Measurements from ENCODE around the gene DNPEP.

The DNPEP gene

GRCh38 chr2:219344751-219345430, 42.8 kb downstream of the DNPEP start:
- H3K4me3 ChIP-seq (ENCODE audit: insufficient read depth, low read depth, low read length): no peak overlapping the region
- H3K4me1 ChIP-seq (ENCODE audit: control insufficient read depth, insufficient read depth, low read length): peaks cover 3% of the 10 kb centered on the region
- no peak overlapping the region for H3K27ac ChIP-seq (ENCODE audit: insufficient read depth, low read depth, low read length, poor library complexity, severe bottlenecking)
- peaks cover under 1% of the 10 kb centered on the region for H3K27me3 ChIP-seq (ENCODE audit: control insufficient read depth, insufficient read depth, low read length, poor library complexity, severe bottlenecking)
- H3K36me3 ChIP-seq (ENCODE audit: control insufficient read depth, insufficient read depth, low read length): no peaks in the 10 kb centered on the region
- 87 to 89% methylated on average over 6 of the region's 6 CpGs for WGBS, 2 experiments
- H3K9me3 ChIP-seq (ENCODE audit: control insufficient read depth, low read length): no peaks in the 10 kb centered on the region

- Histone ChIP-seq H3K4me1 (ENCODE audit: control insufficient read depth, insufficient read depth, low read length) (no peaks in the 10 kb centered on the region), H3K9me3 (ENCODE audit: control insufficient read depth, low read length) (no peaks in the 10 kb centered on the region), H3K27me3 (ENCODE audit: control insufficient read depth, insufficient read depth, low read length, poor library complexity, severe bottlenecking) (peaks cover 61% of the 10 kb centered on the region), H3K4me3 (ENCODE audit: insufficient read depth, low read depth, low read length) (no peak overlapping the region), H3K36me3 (ENCODE audit: control insufficient read depth, insufficient read depth, low read length) (no peaks in the 10 kb centered on the region), H3K27ac (ENCODE audit: insufficient read depth, low read depth, low read length, poor library complexity, severe bottlenecking) (no peak overlapping the region)
- 51 to 56% methylated on average over 5 of the region's 5 CpGs for WGBS, 2 experiments
Measured at GRCh38 chr2:219335373-219335786, 52.3 kb downstream of the DNPEP start.

GRCh38 chr2:219334076-219334475, 53.6 kb downstream of the DNPEP start:
- no peak overlapping the region for H3K4me3 ChIP-seq (ENCODE audit: insufficient read depth, low read depth, low read length)
- H3K27ac ChIP-seq (ENCODE audit: insufficient read depth, low read depth, low read length, poor library complexity, severe bottlenecking): no peak overlapping the region
- no peaks in the 10 kb centered on the region for H3K9me3 ChIP-seq (ENCODE audit: control insufficient read depth, low read length)
- H3K27me3 ChIP-seq (ENCODE audit: control insufficient read depth, insufficient read depth, low read length, poor library complexity, severe bottlenecking): peaks cover 64% of the 10 kb centered on the region
- H3K4me1 ChIP-seq (ENCODE audit: control insufficient read depth, insufficient read depth, low read length): no peaks in the 10 kb centered on the region
- no peaks in the 10 kb centered on the region for H3K36me3 ChIP-seq (ENCODE audit: control insufficient read depth, insufficient read depth, low read length)
- WGBS, 2 experiments: 84 to 100% methylated on average over 2 of the region's 2 CpGs

- H3K27me3 ChIP-seq (ENCODE audit: control insufficient read depth, insufficient read depth, low read length, poor library complexity, severe bottlenecking): peaks cover 68% of the 10 kb centered on the region
- H3K4me3 ChIP-seq (ENCODE audit: insufficient read depth, low read depth, low read length): no peak within 1 kb of the TSS
- no peak within 1 kb of the TSS for H3K27ac ChIP-seq (ENCODE audit: insufficient read depth, low read depth, low read length, poor library complexity, severe bottlenecking)
- H3K36me3 ChIP-seq (ENCODE audit: control insufficient read depth, insufficient read depth, low read length): no peaks in the 10 kb centered on the region
- H3K9me3 ChIP-seq (ENCODE audit: control insufficient read depth, low read length): no peaks in the 10 kb centered on the region
- H3K4me1 ChIP-seq (ENCODE audit: control insufficient read depth, insufficient read depth, low read length): peaks cover 3% of the 10 kb centered on the region
- WGBS, 2 experiments: 22 to 24% methylated on average over 24 of the region's 24 CpGs
Measured at GRCh38 chr2:219332542-219332941, 55.2 kb downstream of the DNPEP start, which contains the start of gene RESP18. Gene RESP18, minus strand, starts transcription at chr2:219332744.

GRCh38 chr2:219331560-219332213, 56.0 kb downstream of the DNPEP start:
- peaks cover 67% of the 10 kb centered on the region for H3K27me3 ChIP-seq (ENCODE audit: control insufficient read depth, insufficient read depth, low read length, poor library complexity, severe bottlenecking)
- peaks cover 4% of the 10 kb centered on the region for H3K4me1 ChIP-seq (ENCODE audit: control insufficient read depth, insufficient read depth, low read length)
- no peak overlapping the region for H3K27ac ChIP-seq (ENCODE audit: insufficient read depth, low read depth, low read length, poor library complexity, severe bottlenecking)
- WGBS, 2 experiments: 16 to 17% methylated on average over 39 of the region's 39 CpGs
- H3K36me3 ChIP-seq (ENCODE audit: control insufficient read depth, insufficient read depth, low read length): no peaks in the 10 kb centered on the region
- no peak overlapping the region for H3K4me3 ChIP-seq (ENCODE audit: insufficient read depth, low read depth, low read length)
- no peaks in the 10 kb centered on the region for H3K9me3 ChIP-seq (ENCODE audit: control insufficient read depth, low read length)

GRCh38 chr2:219327719-219328118, 60.0 kb downstream of the DNPEP start:
- Histone ChIP-seq H3K4me1 (ENCODE audit: control insufficient read depth, insufficient read depth, low read length) (peaks cover 4% of the 10 kb centered on the region), H3K4me3 (ENCODE audit: insufficient read depth, low read depth, low read length) (no peak overlapping the region), H3K36me3 (ENCODE audit: control insufficient read depth, insufficient read depth, low read length) (no peaks in the 10 kb centered on the region), H3K9me3 (ENCODE audit: control insufficient read depth, low read length) (no peaks in the 10 kb centered on the region), H3K27ac (ENCODE audit: insufficient read depth, low read depth, low read length, poor library complexity, severe bottlenecking) (no peak overlapping the region), H3K27me3 (ENCODE audit: control insufficient read depth, insufficient read depth, low read length, poor library complexity, severe bottlenecking) (peaks cover 56% of the 10 kb centered on the region)
- WGBS, 2 experiments: 64 to 70% methylated on average over 2 of the region's 2 CpGs

- Histone ChIP-seq H3K27me3 (ENCODE audit: control insufficient read depth, insufficient read depth, low read length, poor library complexity, severe bottlenecking) (peaks cover 37% of the 10 kb centered on the region), H3K4me1 (ENCODE audit: control insufficient read depth, insufficient read depth, low read length) (peaks cover 4% of the 10 kb centered on the region), H3K36me3 (ENCODE audit: control insufficient read depth, insufficient read depth, low read length) (no peaks in the 10 kb centered on the region), H3K4me3 (ENCODE audit: insufficient read depth, low read depth, low read length) (no peak overlapping the region), H3K9me3 (ENCODE audit: control insufficient read depth, low read length) (no peaks in the 10 kb centered on the region), H3K27ac (ENCODE audit: insufficient read depth, low read depth, low read length, poor library complexity, severe bottlenecking) (no peak overlapping the region)
- 87 to 88% methylated on average over 9 of the region's 9 CpGs for WGBS, 2 experiments
Measured at GRCh38 chr2:219325657-219326315, 61.9 kb downstream of the DNPEP start.

- Histone ChIP-seq H3K27ac (ENCODE audit: insufficient read depth, low read depth, low read length, poor library complexity, severe bottlenecking) (no peak overlapping the region), H3K4me3 (ENCODE audit: insufficient read depth, low read depth, low read length) (no peak overlapping the region), H3K36me3 (ENCODE audit: control insufficient read depth, insufficient read depth, low read length) (no peaks in the 10 kb centered on the region), H3K9me3 (ENCODE audit: control insufficient read depth, low read length) (no peaks in the 10 kb centered on the region), H3K27me3 (ENCODE audit: control insufficient read depth, insufficient read depth, low read length, poor library complexity, severe bottlenecking) (peaks cover 30% of the 10 kb centered on the region), H3K4me1 (ENCODE audit: control insufficient read depth, insufficient read depth, low read length) (peaks cover 4% of the 10 kb centered on the region)
- 85 to 92% methylated on average over 4 of the region's 4 CpGs for WGBS, 2 experiments
Measured at GRCh38 chr2:219325136-219325535, 62.6 kb downstream of the DNPEP start.

- Histone ChIP-seq H3K4me3 (ENCODE audit: insufficient read depth, low read depth, low read length) (no peak overlapping the region), H3K36me3 (ENCODE audit: control insufficient read depth, insufficient read depth, low read length) (no peaks in the 10 kb centered on the region), H3K27me3 (ENCODE audit: control insufficient read depth, insufficient read depth, low read length, poor library complexity, severe bottlenecking) (peaks cover 22% of the 10 kb centered on the region), H3K4me1 (ENCODE audit: control insufficient read depth, insufficient read depth, low read length) (peaks cover 4% of the 10 kb centered on the region), H3K27ac (ENCODE audit: insufficient read depth, low read depth, low read length, poor library complexity, severe bottlenecking) (no peak overlapping the region), H3K9me3 (ENCODE audit: control insufficient read depth, low read length) (no peaks in the 10 kb centered on the region)
- WGBS, 2 experiments: 69 to 86% methylated on average over 2 to 4 of the region's 4 CpGs
Measured at GRCh38 chr2:219323434-219323833, 64.3 kb downstream of the DNPEP start.

Data from ectodermal cell (in vitro differentiated cells).